Loucy (cell line): ENCODE data around the gene ARHGEF10L.

Experiments used
- EZH2phosphoT487 ChIP-seq: fragments of 200-600 bp; IDR thresholded peaks from 2 replicates; pipeline ENCODE4 v1.6.1; 2018; ENCODE audit warnings: antibody characterized with exemption, mild to moderate bottlenecking, moderate library complexity, borderline replicate concordance
- TF ChIP-seq, protein P1 (sequence below): fragments of 200-600 bp; sonication (generic); conservative IDR thresholded peaks from 2 replicates; pipeline ENCODE4 v1.5.1; 2014; ENCODE audit warnings: mild to moderate bottlenecking, antibody characterized with exemption, low read length

DNA sequence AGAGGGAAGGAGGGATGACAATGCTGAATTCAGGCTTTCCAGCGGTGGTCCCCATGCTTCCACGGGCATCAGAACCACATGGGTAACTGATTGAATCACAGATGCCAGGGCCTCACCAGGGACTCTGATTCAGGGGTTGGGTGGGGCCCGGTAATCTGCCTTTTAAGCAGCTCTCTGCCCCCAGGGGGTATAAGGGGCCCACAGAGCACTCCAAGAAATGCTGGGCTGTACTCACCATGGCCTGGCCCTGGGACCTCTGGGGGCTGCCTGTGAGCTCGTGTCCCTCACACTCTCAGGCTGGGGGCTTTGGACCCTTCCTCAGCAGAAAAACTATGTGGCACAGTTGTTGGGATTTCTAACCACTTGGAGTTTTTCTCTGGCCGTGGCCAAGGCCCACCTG lies 70.6 kb downstream of the ARHGEF10L start:
- TF ChIP-seq, protein P1, sequence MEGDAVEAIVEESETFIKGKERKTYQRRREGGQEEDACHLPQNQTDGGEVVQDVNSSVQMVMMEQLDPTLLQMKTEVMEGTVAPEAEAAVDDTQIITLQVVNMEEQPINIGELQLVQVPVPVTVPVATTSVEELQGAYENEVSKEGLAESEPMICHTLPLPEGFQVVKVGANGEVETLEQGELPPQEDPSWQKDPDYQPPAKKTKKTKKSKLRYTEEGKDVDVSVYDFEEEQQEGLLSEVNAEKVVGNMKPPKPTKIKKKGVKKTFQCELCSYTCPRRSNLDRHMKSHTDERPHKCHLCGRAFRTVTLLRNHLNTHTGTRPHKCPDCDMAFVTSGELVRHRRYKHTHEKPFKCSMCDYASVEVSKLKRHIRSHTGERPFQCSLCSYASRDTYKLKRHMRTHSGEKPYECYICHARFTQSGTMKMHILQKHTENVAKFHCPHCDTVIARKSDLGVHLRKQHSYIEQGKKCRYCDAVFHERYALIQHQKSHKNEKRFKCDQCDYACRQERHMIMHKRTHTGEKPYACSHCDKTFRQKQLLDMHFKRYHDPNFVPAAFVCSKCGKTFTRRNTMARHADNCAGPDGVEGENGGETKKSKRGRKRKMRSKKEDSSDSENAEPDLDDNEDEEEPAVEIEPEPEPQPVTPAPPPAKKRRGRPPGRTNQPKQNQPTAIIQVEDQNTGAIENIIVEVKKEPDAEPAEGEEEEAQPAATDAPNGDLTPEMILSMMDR: no peak
- TF ChIP-seq EZH2phosphoT487: no peak
